GM18870 (cell line): ENCODE measurements around the gene TSR2.

Experiments
- ATAC-seq: cut with Tn5 transposase; IDR thresholded peaks from one replicate; pipeline ENCODE4 v1.9.1; 2021; ENCODE audit warnings: moderate library complexity; ENCODE audit not compliant: unreplicated experiment

TSR2 gene

GRCh38 chrX:54439960-54440871, at the start of gene TSR2:
Gene TSR2 (plus strand): TSS chrX:54440404. CDS start chrX:54440422, 18 bp downstream.
- peak; percentile 90 for ATAC-seq

GRCh38 chrX:54397113-54397512, 43.1 kb upstream of the TSR2 start:
- no peak for ATAC-seq

GRCh38 chrX:54407266-54407665, 32.9 kb upstream of the TSR2 start:
- ATAC-seq: no peak

DNA sequence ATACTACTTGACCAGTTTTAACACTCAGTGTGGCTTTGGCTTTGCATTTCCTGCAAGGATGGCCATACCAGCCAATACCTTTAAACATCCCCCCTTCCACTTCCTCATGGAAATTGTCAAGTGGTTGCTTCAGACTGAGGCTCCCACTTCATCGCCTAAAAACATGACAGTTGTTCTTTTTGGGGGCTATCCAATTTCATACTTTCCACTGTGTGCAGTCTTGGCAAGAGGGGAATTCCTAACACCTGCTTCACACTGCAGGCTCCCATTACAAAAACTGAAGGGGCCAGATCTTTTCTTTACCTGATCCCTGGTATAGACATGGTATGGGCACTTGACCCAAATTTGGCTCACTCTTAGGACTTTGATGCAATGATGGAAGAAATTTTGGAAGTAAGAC, 28.5 kb upstream of the TSR2 start:
- no peak for ATAC-seq

GRCh38 chrX:54413753-54414152, 26.5 kb upstream of the TSR2 start:
- no peak for ATAC-seq

DNA sequence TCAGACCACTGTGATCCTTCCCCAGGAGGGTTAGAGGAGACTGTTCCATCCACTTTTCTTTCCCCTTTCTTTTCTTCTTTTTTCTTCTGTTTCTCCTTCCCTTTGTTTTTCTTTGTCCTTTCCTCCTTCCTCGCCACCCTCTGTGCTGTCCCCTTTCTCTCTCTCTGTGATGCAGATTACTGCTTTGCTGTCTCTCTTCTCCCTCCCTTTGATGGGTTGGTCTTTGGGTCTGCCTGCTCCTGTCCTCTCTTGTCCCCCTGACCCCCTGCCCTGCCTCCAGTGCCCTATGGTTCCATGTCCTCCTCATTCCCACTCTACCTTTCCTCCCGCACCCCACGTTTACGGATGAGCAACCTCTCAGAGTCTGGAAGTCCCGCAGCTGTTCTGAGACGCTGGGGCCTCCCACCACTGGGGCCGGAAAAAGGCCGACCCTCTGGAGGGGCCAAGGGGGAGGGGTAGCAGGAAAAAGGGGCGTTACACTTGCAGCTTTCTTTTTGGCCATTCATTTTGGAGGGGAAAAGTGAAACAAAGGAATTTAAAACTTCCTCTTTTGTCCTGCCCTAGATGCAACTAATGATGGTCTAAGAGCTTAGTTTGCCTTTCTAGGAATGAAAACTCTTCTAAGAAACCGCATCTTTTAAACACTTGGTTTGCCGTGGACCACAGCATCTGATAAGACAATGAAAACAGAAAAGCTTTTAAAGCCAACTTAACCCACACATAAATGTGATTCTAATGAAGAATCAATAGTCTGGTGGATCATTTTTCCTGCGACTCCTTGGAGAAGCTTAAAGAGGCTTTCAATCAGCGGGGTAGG, 24.5 kb upstream of the TSR2 start:
- ATAC-seq: no peak

GRCh38 chrX:54416965-54417364, 23.2 kb upstream of the TSR2 start:
- no peak for ATAC-seq

GRCh38 chrX:54419559-54420302, 20.5 kb upstream of the TSR2 start:
- no peak for ATAC-seq

DNA sequence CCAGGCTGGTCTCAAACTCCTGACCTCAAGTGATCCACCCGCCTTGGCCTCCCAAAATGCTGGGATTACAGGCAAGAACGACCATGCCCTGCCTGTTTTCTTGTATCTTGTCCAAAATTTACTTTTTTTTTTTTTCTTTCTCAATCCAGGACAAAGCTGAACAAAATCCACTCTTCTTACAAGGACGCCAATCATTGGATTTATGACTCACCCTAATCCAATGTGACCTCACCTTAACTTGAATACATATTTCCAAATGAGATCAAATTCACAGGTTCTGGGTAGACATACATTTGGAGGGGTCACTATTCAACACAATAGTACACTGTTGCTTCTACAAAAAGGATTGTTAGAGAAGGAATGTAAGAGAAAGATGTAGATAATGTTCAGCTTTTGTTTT, 18.0 kb upstream of the TSR2 start:
- no peak for ATAC-seq

DNA sequence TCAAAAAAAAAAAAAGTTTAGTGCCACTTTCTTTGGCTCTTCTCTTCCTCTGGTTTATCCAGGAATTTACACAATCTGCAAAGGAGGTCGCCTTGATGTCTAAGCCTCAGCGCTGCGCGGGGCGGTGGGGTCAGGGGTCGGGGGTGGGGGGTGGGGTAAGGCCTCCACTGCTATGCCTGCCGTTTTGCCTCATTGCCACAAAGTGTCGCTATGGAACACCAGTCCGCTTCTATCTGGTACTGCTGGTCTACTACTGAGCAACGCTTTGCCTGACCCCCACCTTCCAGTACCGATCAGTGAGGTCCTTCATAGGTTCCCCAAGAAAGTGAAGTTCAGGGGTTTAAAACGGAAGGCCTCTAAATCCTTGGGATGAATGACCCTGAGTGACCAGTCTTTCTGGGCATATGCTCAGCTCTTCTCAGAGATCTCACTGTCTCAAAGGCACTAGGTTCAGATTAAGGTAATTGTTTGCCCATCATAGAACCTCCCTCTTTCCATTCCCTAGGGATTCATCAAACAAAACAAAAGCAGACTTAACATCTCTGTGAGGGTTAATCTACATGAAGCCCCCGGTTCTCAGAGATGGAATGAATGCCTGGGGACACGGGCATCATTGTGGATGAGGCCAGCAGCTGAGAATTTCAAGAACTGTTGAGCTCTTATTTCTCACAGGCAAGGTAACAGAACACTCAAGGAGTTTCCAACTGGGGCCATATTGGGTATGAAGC, 16.9 kb upstream of the TSR2 start:
- no peak for ATAC-seq

DNA sequence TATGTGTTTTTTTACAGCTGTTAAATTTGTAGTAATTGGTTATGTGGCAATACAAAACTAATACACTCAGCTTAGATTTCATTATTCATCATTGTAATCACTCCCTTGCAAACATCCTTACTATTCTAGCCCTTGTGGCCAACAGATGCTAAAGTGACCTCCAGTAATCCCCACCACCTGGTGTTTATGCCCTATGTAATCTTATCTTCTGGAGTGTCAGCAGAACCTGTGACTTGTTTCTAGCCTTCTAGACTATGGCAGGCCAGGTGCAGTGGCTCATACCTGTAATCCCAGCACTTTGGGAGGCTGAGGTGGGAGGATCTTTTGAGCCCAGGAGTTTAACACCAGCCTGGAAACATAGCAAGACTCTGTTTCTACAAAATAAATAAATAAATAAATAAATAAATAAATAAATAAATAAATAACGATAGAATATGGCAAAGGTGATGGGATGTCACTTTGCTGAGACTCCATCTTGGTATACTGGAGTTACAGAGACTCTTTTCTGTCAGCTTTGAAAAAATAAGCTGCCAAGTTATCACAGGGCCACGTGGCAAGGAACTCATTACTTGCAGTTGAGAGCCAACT, 12.3 kb upstream of the TSR2 start:
- ATAC-seq: no peak

DNA sequence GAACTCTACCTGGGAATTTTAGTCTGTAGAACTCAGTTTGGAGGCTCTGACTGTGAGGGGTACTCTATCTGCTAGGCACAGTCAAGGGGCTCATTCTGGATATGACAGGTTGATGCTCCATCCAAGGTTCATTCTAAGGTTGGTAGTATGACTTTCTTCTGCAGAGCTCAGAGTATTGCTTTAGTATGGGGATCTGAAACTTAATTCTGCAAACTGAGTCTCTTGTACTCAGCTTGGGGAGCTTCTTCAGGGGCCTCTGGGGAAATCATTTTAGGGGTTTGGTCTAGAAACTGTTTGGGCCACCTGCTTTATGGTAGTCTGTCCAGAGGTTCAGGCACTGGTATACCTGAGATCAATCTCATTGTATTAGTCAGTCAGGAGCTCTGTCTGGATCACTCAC, 9.7 kb upstream of the TSR2 start:
- no peak for ATAC-seq

DNA sequence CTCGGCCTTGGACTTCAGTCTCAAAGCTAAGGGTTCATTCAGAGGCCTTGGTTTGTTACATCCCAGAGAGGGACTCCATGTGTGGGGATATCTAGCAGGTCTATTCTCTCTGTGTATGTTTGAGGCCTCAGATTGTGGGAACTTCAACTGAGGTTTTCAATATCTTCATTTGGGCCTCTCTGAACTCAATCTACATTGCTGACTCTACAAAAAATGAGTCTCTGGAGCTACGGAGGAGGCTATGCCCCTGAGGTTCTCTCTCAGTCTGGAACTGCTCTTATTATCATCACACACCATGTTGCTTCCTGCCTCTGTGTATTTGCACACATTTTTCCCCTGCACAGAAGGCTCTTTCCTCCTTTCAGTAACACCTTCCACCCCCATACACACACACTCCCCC, 5.1 kb upstream of the TSR2 start:
- no peak for ATAC-seq

DNA sequence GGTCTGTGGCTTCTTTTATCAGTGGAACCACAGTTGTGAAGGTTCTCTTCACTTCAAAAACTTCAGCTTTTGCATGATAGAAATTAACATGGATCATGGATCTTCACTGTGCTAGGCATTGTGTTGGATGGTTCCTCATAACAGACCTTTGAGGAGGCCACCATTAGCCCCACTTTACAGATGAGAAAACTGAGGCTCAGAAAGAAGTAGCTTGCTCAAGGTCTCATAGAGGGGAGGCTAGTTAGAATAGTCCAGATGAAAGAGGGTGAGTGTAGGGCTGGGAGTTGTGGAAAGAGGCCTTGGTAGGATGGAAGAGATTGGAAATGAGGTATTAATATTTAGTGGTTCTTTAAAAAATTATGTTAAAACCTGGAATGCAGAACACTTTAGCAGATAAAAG, 2.6 kb downstream of the TSR2 start:
- no peak for ATAC-seq

DNA sequence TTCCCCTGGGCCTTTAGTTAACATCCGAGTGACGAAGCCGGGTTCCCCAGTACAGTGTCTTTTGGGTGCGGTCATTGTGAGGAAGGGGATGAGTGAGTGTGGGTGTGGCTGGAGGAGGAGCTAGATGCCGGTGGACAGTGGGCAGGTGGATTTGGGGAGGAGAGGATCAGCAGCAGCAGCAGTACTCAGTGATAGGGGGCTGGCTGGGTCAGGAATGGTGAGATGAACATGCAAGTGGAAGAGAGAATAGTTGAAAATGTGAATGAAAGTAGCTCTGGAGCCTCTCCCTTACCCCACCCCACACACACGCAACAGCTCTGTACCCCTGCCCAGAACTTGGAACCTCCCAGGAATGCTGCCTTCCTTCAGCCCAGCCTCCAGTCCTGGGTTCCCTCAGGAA, 4.5 kb downstream of the TSR2 start:
- no peak for ATAC-seq

GRCh38 chrX:54446084-54446483, 5.9 kb downstream of the TSR2 start:
- no peak for ATAC-seq

DNA sequence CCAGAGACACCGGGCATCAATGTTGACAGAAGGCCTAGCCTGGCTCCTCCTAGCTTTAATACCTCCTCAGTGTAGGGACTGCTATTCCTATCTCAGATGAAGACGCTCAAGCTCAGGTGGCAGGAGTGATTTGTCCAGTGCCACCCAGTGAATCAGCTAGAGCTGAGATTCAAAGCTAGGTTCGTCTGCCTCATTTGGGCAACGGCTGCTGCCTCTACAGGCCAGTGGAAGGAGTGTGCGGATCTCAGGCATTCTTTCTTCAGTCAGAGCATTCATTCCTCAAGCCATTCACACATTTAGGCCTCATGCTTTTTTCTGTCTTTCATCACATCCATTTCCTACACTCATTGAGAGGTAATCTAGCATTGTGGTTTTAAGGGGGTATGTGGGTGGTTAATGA, 7.3 kb downstream of the TSR2 start:
- no peak for ATAC-seq

- no peak for ATAC-seq
Measured at GRCh38 chrX:54449929-54450328, 9.7 kb downstream of the TSR2 start.

DNA sequence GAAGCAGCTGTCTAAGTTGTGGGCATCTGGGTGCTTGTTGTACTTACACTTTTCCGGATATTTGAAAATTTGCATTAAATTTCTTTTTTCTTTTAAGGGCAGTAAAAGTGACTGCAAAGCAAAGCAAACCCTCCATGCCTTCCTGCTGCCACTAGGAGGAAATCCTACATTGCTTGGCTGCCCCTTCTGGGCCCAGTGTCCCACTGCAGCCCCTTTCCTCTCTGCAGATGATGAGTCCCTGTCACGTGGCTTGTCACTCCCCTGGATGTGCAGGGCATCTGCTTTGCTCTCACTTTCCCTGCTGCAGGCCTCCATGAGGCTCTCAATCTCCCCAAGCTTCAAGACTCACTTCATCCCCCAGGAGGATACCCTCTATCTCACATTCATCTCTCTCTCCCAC, 12.7 kb downstream of the TSR2 start:
- no peak for ATAC-seq

DNA sequence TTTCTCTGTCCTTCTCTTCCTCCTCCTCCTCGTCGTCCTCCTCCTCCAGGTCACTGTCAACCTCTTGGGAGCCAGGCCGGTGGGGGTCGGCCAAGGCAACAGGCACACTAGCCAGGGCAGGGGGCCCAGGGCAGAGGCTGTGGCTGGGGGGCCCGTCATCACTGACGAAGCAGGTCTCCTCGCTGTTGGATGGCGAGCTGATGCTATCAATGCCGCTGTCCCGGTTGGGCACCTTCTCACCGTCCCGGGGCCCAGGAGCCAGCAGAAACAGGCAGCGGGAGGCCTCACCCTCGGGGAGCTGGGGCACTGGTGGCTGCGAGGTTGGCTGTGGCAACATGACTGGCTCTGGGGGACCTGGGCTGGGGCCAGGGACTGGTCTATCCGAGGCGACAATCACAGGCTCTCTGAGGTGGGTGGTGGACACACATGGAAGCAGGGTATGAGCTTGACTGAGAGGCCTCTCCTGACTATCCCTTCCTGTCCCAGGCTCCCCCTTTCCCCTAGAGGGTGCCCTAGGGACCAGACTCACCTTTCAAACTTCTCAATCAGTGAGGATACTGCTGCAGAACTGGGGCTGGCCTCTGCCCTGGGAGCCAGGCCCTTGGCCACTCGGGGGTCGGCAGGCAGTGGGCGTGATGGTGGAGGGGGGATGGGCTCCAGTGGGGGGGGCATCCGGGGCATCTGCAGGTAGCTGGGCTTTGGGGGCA, 30.0 kb downstream of the TSR2 start:
- no peak for ATAC-seq
